GDM1 (cell line): ENCODE data around the gene CYP11A1.
A peak's percentile ranks its signal among the peaks of the same experiment; 100 is the strongest.

Experiments used
- DNase-seq: peaks from one replicate; lab custom pipeline; 2025; lab: John Stamatoyannopoulos, UW

Gene CYP11A1

GRCh38 chr15:74322558-74323180 lies 44.8 kb downstream of the CYP11A1 start:
- DNase-seq: peak; percentile 47

GRCh38 chr15:74320352-74321247 lies 46.8 kb downstream of the CYP11A1 start:
- DNase-seq: no peak

- no peak for DNase-seq
Measured at GRCh38 chr15:74319596-74320351, 47.7 kb downstream of the CYP11A1 start.

GRCh38 chr15:74319138-74319460 lies 48.3 kb downstream of the CYP11A1 start:
- no peak for DNase-seq

GRCh38 chr15:74318376-74319137 lies 48.9 kb downstream of the CYP11A1 start:
- no peak for DNase-seq

- DNase-seq: no peak
Measured at GRCh38 chr15:74317820-74318375, 49.5 kb downstream of the CYP11A1 start.

- DNase-seq: no peak
Measured at GRCh38 chr15:74316141-74316540, 51.3 kb downstream of the CYP11A1 start.

- peak; percentile 34 for DNase-seq
Measured at GRCh38 chr15:74315626-74316025, 51.8 kb downstream of the CYP11A1 start.

GRCh38 chr15:74314795-74315438 lies 52.5 kb downstream of the CYP11A1 start:
- DNase-seq: no peak

GRCh38 chr15:74313889-74314288 lies 53.6 kb downstream of the CYP11A1 start:
- no peak for DNase-seq

GRCh38 chr15:74312445-74313007 lies 54.9 kb downstream of the CYP11A1 start:
- DNase-seq: no peak

GRCh38 chr15:74311734-74312444 lies 55.6 kb downstream of the CYP11A1 start:
- DNase-seq: no peak

GRCh38 chr15:74307827-74308811 lies 59.3 kb downstream of the CYP11A1 start:
- peak; percentile 53 for DNase-seq

- DNase-seq: no peak
Measured at GRCh38 chr15:74306781-74307217, 60.6 kb downstream of the CYP11A1 start.

- no peak for DNase-seq
Measured at GRCh38 chr15:74305687-74306086, 61.8 kb downstream of the CYP11A1 start.

- DNase-seq: no peak
Measured at GRCh38 chr15:74304431-74304830, 63.0 kb downstream of the CYP11A1 start.

- DNase-seq: no peak
Measured at GRCh38 chr15:74303741-74304309, 63.6 kb downstream of the CYP11A1 start.

- DNase-seq: peak; percentile 8
Measured at GRCh38 chr15:74302821-74303359, 64.6 kb downstream of the CYP11A1 start.
